Activated CD8-positive, alpha-beta memory T cell treated with anti-CD3 and anti-CD28 coated beads, Interleukin-2, amount 50 U/mL, for 24 hours (primary cell): ENCODE data around the gene CD59.

ENCODE experiments used
- DNase-seq: peaks from one replicate; pipeline ENCODE4 v3.0.0-alpha.2; 2020; ENCODE audit errors: extremely low read depth

Gene CD59, protein sequence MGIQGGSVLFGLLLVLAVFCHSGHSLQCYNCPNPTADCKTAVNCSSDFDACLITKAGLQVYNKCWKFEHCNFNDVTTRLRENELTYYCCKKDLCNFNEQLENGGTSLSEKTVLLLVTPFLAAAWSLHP

DNA sequence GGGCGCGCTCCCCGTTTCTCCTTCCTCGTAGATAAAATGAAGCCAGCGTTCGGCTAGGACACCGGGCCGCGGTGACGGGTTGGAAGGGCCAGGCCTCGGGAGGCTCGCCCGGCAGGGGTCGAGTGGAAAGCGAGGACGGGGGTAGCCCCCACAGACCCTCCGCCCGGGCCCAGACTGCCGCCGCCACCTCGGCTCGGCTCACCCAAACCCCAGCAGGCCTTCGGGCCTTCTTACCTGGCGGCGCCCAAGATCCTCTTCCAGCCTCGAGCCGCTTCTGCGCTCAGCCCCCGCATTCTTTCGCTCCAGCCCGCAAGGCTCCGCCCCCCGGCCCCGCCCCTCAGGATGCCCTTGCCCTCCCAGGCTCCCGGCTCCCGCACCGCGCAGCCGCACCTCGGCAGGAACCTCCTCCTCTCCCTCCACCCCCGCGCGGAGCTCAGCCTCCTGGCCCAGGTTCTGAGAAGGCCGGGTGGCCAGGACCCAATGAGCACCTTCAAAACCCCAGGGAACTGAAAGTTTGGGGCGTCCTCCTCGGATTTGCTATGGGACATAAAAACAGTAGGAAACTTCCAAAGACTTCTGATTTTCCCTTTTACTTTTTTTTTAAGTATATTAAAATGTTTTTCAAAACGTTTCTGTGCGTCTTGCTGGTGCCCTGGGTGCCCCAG is at the start of gene CD59:
CD59 (minus strand) TSS at position 276 of the 665 bp plus-strand sequence. CDS start 13,978 bp downstream, outside the sequence.
- DNase-seq: peak; percentile 63

DNA sequence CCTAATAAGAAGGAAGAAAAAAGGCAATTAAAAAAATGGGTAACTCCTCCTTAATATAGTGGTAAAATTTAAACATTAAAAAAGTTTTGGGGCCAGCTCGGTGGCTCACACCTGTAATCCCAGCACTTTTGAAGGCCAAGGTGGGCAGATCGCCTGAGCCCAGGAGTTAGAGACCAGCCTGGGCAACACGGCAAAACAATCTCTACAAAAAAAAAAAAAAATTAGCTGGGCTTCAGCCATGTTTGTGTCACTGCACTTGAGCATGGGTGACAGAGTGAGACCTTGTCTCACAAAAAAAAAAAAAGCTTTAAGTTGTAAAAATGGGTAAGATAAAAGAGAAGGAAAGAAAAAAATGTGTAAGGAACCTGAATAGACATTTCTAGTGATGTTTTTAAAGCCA is 49.4 kb upstream of the CD59 start:
- DNase-seq: no peak

DNA sequence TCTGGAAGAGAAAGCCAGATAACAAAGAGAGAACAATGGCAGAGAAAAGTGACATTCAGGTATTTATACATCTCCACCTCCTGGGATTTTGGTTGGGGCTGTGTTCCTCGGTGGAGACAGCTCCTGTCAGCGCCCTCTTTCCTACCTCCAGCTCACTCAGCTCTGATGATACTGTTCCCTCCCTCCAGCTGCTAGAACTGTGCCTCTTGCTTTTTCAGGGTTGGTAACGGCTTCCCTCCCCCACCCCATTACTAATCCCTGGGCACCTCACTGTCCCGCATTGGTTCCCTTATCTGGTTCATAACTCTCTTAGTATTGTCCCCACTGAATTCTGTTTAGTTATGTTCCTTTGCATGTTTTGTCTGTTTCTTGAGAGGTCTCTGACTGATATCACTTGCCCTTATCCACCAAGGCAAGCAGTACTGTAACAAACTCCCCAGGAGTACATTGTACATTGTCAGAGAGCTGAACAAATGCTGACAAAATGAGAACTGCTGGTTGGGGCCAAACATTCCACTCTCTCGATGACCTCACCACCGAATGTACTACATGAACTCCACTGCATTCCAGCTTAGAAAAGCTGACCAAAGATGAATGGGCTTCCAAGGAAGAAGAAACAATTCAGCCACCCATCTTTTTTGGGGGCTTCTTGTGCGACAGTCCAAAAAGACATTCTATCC is 43.8 kb upstream of the CD59 start:
- no peak for DNase-seq

DNA sequence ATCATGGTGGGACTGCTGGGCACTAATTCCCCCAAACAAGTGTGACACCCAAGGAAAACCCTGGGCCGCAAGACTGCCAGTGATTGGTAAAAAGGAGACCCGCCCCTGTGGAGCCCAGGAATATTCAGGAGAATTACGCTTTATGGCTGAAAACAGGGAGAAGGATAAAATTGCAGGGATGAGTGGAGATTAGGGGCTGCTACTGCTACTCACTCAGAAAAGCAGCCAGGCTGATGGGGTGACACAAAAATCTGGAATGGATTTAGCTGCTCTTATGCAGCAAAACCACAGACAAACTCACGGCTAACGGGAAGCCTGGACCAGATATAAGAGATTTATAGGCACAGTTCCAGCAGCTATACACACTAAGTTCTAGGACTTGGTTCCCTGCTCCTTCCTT is 42.5 kb upstream of the CD59 start:
- no peak for DNase-seq

DNA sequence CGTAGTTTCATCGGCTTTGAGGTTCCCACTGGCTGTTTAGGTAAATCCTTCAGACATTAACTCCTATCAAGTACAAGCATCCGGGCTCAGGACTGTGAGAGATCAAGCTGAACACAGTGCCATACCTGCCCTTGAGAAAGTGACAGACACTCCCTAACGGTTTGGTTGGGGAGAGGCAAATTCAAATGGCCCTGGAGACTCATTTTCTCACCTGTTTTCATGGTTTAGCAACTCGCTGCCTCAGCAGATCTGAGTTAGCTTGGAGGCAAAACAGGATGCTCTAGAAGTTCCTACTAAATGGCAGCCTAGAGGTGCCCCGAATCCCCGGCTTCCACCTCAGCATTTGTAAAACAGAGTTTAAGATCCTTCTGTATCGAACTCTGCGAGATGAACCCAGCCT is 41.7 kb upstream of the CD59 start:
- DNase-seq: no peak

DNA sequence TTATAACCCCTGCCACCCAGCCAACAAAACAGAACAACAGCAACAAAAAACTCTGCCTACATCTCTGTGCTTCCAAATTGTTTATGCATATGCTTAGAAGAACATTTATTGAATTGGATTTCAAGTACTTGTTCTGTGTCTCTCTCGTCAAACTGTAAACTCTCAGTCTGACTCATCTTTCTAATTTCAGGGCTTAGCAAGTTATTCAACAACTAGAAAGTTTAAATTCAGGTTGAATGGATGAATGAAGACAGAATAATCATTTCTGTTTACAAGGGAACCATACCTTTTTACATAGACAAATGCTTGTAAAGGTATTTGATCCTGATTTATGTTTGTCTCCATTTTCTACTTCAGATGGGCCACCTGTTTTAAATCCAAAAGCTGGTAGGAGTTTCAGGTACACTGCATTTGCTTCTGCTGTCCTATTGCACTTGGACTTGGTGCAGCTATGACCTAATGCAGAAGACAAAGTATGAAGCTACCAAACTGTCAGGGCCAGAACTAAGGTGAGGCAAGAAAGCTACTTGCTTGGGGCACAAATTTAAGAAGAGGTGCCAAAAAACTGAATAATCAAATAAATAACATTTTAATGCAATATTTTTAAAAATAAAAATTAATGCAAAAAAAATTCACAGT is 39.7 kb upstream of the CD59 start:
- no peak for DNase-seq

DNA sequence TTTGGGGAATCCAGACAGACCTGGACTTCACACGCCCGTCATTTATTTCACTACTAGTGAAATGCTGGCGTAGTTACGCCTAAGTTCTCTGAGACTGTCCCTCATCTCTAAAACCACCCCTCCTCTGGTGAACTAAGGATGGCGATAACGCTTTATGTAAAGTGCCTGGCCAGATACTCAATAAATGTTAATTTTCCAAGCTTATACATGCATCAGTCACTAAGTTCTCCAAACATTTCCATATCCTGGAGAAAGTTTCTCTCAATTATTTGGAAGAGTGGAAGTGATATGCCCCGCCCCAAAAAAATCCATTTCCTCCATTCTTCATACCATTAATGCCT is 39.2 kb upstream of the CD59 start:
- no peak for DNase-seq

DNA sequence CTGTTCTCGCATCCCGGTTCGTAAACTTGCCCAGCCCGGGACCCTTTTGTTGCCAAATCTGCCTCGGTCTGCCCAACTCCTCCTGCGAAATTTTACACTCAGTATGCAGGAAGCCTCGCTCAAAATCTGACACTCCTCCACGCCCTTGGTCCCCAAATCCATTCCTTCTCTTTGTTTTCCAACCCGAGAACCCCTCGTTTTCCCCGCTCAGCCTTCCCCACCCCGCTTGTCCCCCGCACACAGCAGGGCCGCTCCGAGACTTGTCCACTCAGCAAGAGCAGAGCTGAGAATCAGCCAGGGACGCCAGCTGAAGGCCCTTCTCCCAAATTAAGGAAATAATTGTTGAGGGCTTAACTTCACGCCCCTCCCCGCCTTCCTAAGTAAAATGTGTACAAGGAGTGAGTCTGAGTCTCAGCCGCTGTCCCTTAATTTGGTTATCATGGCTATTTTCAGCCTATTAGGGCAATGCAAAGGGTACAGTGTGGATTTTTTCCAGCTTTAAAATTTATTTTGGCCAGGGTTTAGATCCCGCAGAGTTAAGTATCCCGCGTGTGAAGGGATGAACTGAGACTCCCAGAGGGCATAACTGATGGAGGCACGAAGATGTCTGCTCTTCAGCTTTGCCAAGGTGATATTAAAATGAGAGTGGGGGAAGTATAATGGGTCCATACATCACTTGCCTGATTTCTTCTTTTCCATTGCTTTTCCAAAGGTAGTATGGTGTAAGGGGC is 38.7 kb upstream of the CD59 start:
- no peak for DNase-seq

DNA sequence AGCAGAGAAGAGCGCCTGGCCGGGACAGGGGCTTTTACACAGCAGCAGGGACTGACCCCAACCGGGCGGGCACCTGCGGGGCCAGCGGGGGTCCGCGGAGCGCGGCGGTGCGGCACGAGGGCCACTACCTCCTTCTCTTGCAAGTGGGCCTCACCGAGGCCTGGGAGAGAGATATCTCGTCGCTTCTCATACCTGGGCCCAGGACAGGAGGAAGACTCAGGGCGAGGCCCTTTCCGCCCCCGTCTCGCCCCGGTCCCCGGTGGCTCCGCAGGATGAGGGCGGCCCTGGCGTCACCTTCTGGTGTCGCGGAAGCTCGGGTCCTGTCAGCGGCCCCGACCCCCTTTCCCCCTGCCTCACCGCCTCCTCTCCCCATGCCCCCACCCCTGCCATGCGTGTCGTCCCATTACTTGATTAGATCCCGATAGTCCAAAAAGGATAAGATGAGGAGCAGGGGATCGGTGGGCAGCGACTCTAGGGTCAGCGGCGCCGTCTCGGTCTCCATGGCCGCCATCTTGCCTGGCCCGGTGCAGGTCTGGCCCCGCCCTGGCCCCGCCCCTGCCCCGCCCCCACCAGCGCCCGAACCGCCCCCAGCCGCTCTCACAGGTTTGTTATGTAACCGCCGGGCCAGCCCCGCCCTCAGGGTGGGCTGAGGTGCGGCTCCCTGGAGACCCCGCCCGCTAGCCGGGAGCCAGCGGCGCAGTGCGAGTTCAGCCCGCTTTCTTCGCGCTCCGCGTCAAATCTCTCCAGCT is 37.9 kb upstream of the CD59 start, which contains the start of gene FBXO3:
FBXO3 (minus strand) TSS at position 534 of the 749 bp plus-strand sequence; CDS start at position 511, 23 bp downstream.
- peak; percentile 41 for DNase-seq

DNA sequence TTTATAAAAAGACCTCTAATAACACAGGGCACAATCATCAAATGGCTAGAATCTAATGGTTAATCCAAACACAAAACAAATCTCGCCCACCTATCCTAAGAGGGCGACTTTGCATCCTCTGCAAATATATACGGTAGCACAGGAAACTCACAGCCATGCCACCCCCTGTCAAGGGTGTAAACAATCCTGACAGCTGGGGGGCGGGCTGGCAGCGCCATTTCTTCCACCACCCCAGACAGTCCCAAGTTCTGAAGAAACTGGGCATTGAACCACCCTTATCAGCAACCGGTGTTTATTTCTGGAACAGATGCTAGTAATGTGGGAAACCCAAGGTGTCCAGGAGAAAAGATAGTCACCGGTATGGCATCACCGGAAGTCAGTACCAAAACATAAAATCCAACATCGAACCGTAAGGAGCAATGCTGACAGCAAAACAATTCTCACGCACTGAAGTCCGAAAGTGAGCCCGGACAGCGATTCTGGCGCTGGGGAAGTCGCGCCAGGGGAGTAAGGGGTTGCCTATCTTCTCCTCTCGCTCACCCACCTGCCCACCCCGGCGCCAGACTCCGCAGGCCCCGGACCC is 37.3 kb upstream of the CD59 start:
- no peak for DNase-seq

DNA sequence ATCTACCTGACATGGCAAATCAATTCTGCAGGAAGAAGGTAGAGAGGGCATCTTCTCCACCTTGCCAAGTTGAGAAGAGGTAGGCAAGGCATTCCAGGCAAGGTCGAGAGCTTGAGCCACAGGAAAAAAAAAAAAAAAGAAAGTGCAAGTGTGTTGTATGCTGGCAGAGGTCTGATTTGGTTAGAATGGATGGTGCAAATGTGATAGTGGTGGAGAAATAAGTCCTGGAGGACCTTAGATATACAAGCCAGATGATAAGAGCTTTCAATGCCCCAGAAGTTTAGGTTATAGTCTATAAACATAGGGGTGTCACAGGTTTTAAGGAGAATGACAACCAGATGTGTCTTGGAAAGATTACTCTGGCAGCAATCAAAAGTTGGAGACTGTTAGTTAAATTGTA is 36.6 kb upstream of the CD59 start:
- DNase-seq: no peak

DNA sequence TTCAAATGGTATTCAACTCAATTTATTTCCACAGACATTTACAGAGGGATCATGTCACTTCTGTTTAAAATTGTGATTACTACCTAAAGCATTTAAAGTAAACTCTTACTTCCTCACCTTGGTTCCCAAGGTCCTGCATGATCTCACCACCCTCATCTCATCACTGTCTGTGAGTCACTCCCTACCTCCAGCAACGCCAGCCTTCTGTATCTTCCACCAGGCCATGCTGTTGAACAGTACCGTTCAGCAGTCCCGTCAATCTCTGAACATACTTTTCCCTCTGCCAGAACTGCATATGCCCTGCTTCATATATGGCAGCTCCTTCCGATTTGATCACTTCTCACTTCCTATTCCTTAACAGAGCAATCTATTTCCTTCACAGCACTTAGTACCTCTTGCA is 36.1 kb upstream of the CD59 start:
- no peak for DNase-seq

DNA sequence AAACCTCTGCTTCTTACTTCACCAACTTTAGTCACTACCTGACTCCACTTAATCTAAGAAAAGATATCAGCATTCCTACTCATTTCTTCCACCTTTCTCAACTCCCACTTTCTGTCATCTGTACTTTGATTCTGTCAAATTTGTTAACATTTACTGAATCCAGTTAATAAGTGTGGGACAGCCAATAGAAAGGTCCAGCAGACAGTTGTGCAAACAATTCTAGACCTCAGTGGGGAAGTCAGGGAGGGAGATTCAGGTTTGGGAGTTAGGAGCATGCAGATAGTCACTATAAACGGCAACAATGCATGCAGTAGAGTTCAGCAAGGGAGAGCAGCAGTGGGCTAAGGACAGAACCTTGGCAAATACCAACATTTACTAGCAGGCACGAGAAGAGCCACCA is 34.0 kb upstream of the CD59 start:
- DNase-seq: no peak

DNA sequence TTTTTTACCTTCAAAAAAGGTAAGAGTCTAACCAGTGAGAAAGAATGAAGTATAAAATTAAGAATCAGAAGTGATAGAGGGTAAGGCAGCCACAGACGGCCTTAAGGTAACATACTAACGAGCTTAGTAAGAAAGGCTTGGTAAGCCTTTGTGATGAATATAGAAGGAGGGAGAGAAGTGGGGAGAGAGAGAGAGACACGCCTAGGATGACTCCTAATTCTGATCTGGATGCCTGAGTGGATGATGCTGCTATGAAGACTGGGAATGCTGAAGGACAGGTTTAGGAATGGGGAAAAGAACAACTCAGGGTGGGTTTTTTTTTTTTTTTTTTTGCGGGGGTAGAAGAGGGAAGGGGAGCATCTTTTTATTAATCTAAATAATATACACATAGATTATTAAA is 33.3 kb upstream of the CD59 start:
- no peak for DNase-seq

DNA sequence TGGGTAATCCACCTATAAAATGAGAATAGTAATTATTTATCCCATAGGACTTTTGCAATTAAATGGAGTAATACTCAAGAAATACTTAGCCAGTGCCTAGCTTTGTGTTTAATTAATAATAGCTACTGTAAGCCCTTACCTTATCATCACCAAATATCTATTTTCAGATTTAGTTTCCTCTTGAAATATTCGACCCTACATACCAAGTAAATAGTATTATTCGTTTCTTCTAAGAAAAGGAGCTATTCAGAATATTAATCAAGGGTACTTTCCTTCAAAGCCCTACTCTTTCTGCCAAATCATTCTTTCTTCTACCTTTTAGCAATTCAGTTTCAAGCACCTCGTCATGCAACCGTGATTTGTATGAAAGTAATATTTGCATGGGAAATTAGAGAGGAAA is 31.4 kb upstream of the CD59 start:
- no peak for DNase-seq

DNA sequence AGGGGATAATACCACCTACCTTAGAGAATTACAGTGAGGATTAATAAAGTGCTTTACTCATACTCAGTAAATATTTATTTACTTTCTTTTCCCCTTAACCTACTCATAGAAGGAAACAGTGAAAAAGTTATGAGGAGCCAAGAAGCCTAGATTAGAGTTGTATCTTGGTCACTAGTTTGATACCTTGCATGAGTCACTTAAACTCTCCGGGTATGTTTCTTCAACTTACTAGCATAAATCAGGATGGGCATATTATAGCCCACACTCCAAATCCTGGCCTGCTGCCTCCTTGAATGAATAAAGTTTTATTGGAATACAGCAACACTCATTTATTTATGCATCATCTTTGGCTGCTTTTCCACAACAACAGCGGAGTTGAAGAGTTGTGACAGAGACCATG is 29.9 kb upstream of the CD59 start:
- DNase-seq: no peak

DNA sequence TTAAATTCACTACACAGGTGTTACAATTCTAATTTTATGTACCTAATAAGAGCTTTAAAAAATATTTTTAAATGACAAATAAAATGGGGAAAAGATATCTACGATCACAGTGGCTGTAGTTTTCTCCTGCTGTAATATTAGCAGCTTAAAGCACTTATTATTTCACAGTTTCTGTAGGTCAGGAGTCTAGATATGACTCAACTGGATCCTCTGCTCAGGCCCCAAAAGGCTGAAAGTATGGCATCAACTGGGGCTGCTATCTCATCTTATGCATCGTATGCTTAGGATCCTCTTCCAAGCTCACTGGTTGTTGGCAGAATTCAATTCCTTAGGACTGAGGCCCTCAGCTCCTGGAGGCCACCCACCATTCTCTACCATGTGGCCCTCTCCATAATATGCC is 25.2 kb upstream of the CD59 start:
- DNase-seq: no peak

DNA sequence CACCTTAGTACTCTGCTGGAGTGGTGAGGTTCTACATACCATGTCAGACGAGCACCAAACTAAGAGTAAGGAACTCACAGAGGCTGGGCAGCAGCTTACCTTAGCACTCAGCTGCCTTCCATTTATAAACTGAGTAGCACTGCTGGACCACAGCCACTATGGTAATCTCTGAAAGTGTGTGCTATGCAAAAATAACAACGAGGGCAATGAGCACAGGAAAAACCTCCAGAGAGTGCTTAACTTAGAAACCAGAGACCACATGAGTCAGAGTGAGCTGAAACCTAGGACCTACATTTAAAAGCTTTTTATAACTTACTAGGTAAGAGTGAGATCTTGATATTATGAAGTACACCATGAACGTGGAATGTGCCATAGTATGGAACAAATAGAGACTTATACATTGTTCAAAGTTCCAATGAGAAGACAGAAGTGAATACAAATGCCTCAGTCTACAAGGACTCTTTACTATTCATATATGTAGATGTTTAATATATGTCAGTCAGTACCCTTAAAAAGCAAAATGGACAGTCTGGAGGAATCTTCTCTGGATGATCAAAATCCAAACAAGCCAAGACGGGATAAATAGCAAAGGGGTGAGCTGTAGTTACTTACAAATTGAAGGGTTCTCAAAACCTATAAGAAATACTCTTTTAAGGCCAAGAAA is 17.2 kb upstream of the CD59 start:
- DNase-seq: no peak

DNA sequence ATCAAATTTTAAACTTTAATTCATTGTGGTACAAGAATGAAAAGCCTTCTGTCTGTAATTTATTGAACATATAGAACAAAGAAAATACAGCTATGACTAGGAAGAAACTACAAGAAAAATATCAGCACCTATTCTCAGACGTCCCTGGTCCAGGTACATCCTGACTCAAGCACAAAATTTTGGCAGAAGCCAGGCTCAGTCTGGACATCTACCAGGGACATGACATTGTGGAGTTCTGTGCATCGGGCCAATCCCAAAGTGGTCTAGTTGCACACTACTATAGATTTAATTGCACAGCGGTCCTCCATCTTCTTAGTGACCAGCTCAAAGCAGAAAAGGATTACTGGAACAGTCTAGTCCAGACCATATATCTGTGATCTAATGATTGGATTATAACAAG is 15.7 kb upstream of the CD59 start:
- no peak for DNase-seq

DNA sequence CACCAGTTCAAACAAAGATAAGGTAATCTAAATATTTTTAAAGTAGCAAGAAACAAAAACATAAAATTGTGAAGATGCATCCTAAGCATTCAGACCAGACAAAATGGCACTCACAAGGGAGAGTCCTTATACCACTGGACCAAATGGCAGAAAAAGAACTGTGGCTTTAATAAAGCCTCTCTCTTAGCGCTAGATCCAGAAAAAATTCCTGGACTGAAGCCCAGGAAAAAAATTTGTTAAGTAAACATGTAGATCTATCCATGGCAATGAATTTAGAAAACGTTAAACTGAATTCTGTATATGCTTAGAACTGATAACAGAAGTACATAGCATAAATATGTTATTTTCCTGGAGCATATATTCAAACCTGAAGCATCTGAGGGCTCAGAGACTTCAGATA is 11.8 kb upstream of the CD59 start:
- DNase-seq: no peak

DNA sequence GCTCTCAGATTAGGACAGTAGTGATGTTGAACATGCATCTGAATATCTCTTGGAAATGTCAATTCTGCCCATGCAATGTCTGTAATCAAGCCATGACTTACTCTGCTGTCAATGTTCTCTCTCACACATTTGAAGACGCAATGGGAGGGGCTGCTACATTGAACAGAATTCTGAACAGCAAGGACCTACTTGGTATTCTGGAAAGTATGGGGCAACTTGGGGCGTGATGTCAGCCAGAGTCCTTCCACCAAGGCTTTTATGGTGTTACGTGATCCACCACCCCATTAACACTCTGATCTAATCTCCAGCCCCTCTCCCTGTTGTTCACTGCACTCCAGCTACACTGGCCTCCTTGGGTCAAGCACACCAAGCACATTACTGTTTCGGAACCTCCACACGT is 7.1 kb upstream of the CD59 start:
- DNase-seq: no peak
